ENCODE data around the gene ATP1A3.
"Not testable (repeated sequence)": the region's sequence is repeated elsewhere in the genome, so short reads cannot be mapped to it uniquely, and the experiment has no call there.

Gene ATP1A3

GRCh38 chr19:42010245-42011126 lies 16.5 kb upstream of the ATP1A3 start:
- DNase-seq: no peak

GRCh38 chr19:42006569-42006968 lies 12.5 kb upstream of the ATP1A3 start:
- no peak for DNase-seq

DNA sequence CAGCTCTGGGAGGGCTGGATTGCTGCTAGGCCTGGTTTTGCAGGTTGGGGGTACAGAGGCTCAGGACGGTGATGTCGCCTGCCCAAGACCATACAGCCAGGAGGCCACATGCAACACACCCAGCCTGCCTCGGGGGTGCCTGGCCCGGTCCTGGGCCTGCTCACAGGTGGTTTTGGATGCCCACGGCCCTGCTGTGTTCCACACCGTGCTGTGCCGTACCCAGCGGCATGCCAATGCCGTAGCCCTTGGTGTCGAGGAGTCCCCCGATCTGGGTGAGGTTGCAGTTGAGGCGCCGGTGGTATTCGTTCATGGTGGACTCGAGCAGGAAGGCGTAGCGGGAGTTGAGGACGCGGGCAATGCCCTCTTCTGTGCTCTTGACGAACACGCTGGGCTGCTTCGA lies 11.5 kb upstream of the ATP1A3 start:
- DNase-seq: no peak

DNA sequence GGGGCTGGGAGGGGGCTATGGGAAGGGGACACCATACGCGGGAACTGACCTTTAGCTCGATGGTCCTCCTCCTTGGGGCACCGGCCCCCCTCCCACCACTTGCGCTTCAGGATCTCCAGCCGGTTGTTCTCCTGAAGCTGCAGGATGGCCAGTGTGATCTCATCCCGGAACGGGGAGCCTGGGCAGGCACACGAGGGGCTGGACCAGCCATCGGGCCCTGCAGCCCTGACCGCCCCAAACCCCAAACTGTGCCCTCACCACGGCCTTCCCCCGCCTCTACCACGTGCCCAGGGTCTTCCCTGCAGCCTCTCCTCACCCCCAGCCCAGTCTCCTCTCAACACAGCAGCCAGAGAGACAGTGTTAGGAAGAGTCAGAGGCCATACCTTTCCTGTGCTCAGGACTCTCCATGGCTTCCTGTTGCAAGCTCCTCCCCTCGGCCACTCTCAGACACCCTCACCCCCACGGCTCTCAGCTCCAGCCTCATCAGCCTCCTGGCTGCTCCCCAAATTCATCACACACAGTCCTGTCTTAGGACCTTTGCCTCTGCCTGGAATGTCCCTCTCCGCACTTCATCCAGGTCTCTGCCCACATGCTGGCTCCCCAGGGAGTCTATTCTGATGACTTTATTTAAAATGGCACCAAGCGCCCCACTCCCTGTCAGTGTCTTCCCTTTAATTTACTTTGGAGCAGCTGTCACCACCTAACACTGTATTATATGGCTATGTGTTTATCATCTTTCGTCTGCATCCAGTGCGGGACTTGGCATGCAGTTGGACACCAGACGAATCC lies 9.7 kb upstream of the ATP1A3 start:
- no peak for DNase-seq

DNA sequence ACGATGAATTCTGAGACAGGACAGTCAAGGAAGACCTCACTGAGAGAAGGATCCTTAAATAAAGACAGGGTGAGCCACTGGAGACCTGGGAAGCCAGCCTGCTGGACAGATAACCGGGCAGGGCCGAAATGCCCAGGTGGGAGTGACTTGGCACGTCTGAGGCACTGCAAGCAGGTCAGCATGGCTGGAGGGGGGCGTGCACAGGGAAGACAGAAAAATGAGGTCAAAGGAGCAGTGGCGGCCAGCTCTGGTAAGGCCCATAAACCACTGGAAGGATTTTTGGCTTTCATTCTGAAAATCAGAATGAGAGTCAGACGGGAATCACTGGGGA lies 5.8 kb upstream of the ATP1A3 start:
- no peak for DNase-seq

DNA sequence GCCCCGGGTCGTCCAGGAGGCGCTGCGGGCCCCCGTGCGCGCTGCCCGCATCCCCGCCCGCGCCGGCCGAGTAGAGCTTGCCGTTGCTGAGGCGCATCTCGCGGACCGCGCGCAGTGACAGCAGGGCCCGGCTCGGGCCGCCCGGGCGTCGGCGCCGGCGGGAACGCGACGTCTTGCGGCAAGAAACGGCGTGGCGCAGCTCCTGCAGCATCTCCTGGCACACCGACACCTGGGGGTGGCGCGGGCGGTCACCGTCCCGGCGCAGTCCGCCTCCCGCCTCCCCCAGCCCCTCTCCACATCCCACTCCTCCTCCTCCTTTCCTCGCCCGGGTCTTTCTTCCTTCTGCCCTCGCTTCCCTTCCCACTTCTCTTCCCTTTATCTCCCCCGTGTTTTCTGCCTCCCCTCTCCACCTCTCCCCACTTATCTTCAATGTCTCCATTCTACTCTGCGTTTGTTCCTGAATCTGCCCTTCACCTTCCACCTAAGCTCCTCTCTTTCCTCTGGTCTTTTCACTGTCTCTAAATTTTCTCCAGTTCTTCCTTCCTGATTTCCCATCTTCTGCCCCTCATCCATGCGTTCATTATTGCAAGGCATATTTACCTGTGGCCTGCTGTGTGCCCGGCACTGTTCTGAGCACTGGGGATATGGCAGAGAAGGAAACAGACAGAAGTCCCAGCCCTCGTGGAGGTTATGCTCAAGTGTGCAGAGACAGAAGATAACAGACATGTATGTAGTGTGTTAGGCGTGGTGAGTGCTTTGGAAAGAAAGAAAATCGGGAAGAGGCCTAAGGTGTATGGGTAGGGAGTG lies 5.2 kb upstream of the ATP1A3 start:
- DNase-seq: no peak

DNA sequence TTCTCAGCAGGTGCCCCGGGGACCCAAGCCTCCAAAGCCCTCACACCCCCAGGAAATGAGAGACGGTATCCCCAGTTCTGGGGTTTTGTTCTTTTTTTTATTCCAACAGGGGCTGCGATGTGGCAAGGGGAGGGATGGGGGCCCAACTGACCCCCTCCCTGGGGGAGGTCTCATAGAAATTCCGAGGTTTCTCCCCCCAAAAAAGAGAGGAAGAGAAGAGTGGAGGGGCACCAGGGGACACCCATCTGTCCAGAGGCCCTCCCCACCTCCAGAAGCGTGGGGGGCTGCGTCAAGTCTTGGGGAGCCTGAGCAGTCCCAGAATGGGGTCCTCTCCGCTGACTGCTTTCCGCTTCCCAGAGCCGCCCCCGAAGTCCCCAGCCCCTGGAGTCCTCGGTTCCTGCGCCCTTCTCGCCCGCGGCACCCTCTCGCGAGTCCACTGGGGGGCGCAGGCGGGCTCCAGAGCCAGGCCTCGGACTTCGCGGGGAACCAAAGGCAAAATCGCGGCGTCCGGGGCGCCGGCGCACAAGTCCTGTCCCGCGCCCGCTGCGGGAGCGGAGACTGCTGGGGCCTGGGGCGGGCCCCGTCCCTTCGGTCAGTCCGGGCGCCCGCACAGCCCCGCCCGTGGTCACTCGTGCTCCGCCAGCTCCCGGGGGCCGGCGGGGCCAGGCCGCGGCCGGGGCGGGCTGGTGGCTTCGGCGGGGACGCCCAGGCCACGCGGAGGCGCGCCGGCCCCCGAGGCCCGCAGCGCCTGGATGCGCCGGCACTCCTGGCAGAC lies 4.4 kb upstream of the ATP1A3 start:
- DNase-seq: peak; percentile 3

- no peak for DNase-seq
Observed at GRCh38 chr19:41997851-41998229, 3.8 kb upstream of the ATP1A3 start.

GRCh38 chr19:41997121-41997850 lies 3.3 kb upstream of the ATP1A3 start:
- peak; percentile 7 for DNase-seq

- no peak for DNase-seq
Observed at GRCh38 chr19:41995959-41996797, 2.1 kb upstream of the ATP1A3 start.

DNA sequence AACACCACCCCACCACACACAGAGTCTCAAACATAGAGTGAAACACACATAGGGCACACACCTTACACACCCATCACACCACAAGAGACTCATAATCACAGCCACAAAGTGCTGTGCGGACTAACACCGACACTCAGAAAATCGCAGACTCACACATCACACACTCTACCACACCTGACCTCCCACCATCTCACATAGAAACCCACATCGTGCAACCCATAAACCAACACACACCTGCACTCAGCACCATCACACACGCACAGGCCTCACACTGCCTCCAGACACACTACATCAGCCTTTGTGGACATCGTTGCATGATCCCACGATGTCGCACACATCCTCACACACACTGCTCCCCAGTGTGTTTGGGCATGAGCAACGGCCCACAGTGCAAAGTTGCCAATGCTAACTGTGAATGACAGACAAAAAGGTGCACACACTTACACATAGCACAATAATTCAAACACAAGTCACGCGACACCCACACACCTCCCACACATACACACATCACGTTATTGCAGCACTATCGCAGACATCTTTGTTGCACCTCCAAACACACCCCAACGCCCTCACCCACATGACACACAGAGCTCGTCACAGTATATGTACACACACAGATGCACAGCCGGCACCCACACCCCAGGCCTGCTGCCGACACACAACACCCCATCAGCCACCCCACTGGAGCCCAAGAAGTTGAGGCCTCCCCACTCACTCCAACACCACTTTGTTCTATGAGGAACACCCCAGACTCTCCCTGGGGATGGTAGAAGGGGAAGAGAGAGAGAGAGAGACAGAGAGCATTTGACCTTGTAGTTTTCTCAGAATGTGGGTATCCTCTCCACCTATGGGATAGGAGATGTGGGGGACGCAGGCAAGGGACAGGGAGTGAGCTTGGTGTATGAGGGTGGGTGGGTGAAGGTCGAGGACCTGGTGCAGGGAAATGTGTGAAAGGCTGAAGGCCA lies 1.2 kb upstream of the ATP1A3 start:
- no peak for DNase-seq

DNA sequence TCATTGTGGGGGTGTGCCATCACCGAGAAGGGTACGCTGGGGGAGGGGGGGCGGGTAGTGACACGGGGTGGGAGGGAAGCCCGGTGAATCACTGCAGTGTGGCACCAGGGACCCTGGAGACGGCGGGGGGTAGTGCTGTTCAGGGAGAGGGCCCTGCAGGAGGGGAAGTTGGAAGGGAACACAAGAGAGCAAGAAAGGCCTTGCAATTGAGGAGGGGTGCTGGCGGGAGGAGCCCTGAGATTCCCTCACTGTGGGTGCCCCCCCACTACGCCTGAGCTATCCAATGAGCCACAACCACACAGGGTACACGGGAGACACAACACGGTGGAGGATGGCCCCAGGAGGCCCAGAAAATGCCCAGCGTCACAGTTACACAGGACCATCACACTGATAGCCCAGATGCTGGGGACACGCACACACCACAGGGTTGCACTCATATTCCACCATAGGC lies 516 bp upstream of the ATP1A3 start:
- DNase-seq: no peak

DNA sequence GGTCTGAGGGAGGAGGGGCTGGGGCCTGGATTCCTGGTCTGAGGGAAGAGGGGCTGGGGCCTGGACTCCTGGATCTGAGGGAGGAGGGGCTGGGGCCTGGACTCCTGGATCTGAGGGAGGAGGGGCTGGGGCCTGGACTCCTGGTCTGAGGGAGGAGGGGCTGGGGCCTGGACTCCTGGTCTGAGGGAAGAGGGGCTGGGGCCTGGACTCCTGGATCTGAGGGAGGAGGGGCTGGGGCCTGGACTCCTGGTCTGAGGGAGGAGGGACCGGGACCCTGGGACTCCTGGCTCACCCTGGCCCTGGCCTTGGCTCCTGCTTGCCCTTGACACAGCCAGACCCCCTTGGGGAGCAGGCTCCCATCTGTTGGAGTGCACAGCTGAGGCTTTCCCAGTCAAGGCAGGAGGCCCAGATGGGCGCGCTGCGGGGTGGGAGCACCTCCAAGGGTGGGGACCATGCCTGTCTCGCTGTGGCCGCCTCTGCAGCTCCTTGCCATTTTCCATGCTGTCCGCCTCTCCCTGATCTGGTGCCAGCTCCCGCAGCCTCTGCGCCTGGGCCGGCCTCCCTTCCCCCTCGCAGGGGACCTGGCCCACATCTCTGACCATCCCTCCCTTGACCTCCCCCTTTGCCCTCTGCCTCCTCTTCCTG lies 2.0 kb downstream of the ATP1A3 start:
- DNase-seq: not testable (repeated sequence)

DNA sequence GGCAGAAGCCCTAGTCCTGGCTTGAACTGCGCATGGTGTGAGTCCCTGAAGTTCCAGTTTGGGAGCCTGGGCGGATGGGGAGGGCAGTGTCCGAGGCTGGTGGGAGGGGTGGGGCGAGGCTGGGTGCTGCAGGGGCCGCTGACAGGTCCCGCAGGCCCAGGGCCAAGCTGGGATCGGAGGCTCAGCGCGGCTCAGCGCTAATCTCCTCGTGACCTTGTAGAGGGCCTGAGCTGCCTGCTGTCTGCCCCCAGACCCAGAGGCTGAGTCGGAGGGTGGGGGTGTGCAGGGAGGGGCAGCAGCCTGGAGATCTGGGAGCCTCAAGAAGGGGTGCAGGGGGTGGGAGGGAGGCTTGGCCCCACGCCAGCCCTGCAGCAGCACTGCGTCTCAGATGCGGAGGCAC lies 3.0 kb downstream of the ATP1A3 start:
- DNase-seq: no peak

GRCh38 chr19:41990615-41991014 lies 3.4 kb downstream of the ATP1A3 start:
- DNase-seq: no peak

DNA sequence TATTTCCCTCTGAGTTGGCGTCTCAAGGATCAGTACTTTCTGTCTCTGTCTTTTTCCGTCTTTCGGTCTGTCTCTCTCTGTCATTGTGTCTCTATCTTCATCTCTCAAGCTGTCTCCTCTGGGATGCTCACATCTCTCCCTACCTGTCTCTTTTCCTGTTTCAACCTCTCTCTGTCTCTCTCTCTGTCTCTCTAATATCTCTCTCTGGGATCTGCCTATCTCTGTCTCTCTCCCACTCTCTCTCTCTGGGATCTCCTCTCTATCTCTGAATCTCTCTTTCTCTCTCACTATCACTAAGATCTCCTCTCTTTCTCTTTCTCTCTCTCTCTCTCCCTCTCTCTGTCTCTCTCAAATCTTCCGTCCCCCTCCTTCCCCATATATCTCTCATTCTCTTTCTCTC lies 4.0 kb downstream of the ATP1A3 start:
- no peak for DNase-seq

DNA sequence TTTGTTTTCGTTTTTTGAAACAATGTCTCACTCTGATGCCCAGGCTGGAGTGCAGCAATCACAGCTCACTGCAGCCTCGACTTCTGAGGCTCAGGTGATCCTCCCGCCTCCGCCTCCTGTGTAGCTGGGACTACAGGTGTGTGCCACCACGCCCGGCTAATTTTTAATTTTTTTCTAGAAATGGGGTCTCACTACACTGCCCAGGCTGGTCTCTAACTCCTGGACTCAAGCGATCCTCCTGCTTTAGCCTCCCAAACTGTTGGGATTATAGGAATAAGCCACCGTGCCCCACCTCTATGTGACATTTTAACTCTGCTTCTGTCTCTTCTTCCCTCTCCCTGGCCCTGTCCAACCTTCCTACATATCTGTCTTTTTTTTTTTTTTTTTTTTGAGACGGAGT lies 5.1 kb downstream of the ATP1A3 start:
- no peak for DNase-seq

DNA sequence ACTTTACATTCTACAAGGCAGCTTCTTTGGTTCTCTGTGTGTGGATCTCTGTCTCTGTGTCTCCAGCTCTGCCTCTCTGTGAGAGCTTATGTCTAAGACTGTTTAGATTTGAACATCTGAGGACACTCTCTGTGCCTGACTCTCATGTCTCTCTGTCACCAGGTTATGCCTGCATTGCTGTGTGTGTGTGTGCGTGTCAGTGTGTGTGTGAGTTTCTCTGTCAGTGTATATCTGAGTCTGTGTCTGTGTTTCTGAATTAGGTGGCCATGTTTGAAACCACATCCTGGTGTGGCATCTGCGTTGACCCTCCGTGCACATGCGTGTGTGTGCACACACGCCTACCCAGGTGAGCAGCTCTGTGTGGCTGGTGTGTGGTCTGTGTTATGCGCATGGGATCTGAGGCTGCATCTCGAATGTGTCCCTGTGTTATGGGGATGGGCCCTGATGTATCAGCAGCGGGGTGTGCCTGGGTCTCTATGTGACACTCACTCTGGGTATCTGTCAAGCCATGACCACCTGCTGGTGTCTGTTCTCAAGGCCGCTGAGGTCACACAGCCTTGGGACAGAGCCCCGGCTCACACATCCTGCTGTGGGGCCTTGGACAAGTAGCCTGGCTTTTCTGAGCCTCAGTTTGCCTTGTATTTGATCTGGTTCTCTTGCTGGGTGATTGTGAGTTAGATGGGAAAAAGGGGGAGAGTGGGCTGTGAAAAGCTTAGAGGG lies 6.7 kb downstream of the ATP1A3 start:
- DNase-seq: no peak

DNA sequence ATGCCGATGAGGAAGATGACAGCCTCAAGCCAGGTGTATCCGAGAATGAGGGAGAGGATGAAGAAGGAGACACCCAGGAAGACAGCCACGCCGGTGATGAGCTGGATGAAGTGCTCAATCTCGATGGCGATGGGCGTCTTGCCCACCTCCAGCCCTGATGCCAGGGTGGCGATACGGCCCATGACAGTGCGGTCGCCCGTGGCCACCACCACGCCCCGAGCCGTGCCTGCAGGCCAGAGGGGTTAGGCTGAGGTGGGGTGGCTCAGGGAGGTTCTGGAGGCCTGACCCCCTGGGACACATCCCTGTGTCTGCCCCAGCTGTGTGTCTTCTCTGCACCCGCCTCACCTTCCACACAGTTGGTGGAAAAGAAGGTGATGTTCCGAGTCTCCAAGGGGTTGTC lies 9.1 kb downstream of the ATP1A3 start:
- DNase-seq: no peak
